HTR-8/SVneo (cell line): ENCODE results near the gene LEUTX.

ENCODE experiments used
- DNase-seq: peaks from one replicate; pipeline ENCODE4 v3.0.0; 2011; ENCODE audit warnings: low spot score, mixed read lengths; ENCODE audit not compliant: insufficient read length
- FAIRE-seq: peaks from 2 replicates; lab custom pipeline; 2011; peaks lifted over from hg19 to GRCh38; lab: Jason Lieb, UNC

Gene LEUTX

GRCh38 chr19:39818626-39819097 is 40.0 kb downstream of the LEUTX start:
- no peak for DNase-seq
- no peak for FAIRE-seq

DNA sequence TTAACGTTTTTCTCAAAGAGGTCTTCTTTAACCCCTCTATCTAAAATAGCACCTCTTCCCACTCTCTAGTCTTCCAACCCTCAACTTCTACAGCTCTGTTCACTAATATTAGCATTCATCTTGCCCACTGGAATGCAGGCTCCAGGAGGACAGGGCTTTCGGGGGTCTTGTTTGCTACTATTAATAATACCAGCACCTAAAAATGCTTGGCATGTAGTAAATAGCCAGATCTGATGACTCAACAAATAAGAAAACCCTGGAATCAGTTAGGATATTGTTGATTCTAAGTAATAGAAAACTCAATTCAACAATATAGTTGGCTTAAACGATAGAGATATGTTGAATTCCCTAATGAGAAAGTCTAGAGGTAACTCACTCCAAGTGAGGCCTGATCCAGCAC is 41.1 kb downstream of the LEUTX start:
- FAIRE-seq (no peak), DNase-seq (no peak)

- FAIRE-seq (no peak), DNase-seq (no peak)
Measured at GRCh38 chr19:39820696-39821095, 42.0 kb downstream of the LEUTX start.

- FAIRE-seq = no peak
- DNase-seq = no peak
Measured at GRCh38 chr19:39823686-39824085, 45.0 kb downstream of the LEUTX start.

GRCh38 chr19:39824143-39825092 is 45.8 kb downstream of the LEUTX start:
- DNase-seq (peak; percentile 69), FAIRE-seq (no peak)

GRCh38 chr19:39825093-39825463 is 46.4 kb downstream of the LEUTX start:
- FAIRE-seq (no peak), DNase-seq (no peak)

GRCh38 chr19:39825531-39826076 is 47.0 kb downstream of the LEUTX start:
- FAIRE-seq (no peak), DNase-seq (no peak)

DNA sequence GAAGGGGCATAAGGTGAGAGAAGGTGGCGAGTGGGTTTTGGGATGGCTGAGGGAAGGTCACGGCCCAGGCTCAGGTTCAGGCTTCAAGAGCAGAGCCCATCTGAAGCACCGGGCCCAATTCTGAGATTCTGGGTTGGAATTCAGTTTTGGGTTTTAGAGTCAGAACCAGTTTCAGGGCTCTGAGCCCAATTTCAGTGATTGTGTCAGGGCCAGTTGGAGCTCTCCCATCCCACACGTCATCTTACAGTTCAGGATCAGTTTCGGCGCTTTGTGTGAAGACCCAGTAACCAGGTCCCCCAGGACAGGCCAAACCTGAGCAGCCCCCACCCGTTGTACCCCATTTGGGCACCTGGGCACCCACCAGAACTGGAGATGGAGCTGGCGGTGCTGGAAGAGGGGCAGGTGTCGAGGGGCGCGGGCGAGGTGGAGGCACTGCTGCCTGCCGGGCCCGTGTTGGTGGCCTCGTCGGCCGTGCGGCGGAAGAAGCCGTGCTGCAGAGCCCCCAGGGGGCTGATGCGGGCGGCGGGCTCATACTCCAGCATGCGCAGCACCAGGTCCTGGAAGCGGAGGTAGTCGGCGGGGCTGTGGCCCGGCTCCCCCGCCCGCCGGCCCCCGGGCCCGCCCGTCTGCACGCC is 47.8 kb downstream of the LEUTX start:
- FAIRE-seq (no peak), DNase-seq (no peak)

- no peak for DNase-seq
- FAIRE-seq = no peak
Measured at GRCh38 chr19:39827216-39827615, 48.6 kb downstream of the LEUTX start.

- FAIRE-seq = no peak
- no peak for DNase-seq
Measured at GRCh38 chr19:39828015-39828653, 49.5 kb downstream of the LEUTX start.

- DNase-seq (no peak), FAIRE-seq (no peak)
Measured at GRCh38 chr19:39828654-39829032, 50.0 kb downstream of the LEUTX start.

- FAIRE-seq = no peak
- DNase-seq = no peak
Measured at GRCh38 chr19:39829702-39830275, 51.1 kb downstream of the LEUTX start.

GRCh38 chr19:39830406-39830805 is 51.8 kb downstream of the LEUTX start:
- no peak for DNase-seq

GRCh38 chr19:39830847-39831246 is 52.2 kb downstream of the LEUTX start:
- FAIRE-seq = no peak
- no peak for DNase-seq

More at GRCh38 chr19:39830406-39830805, 51.8 kb downstream of the LEUTX start:
- no peak for FAIRE-seq

- no peak for DNase-seq
- FAIRE-seq = no peak
Measured at GRCh38 chr19:39831679-39832078, 53.0 kb downstream of the LEUTX start.

DNA sequence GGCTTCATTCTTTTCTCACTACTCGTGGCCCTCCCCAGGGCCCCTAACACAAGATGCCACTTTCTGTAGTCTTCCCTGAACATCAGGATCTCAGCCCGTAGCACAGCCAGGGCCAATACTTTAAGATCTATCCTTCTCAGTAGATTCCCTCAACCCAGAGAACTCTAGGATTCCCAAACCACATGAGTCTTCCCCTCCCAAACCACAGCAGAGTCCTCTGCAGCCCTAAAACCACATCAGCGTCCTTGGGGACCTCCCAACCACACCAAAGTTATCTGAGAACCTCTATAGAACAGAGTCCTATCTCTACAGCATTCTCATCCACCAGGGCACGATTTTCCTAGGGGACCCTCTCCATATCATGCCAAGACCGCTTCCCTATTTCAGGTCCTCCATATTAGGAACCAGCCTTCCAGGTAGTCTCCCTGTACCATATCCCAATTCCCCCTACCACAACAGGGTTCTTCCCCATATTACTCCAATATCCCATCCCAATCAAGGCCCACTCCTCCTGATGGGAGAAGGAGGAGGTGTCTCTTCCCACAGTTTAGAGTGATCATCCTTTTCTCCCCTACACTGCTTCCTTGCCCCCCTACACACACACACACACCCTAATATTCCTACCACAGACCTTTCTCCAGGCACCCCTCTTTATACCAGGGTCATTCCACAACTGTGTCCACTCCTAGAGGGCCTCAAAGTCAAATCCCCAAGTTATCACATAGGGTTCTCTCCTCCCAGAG is 53.9 kb downstream of the LEUTX start:
- no peak for DNase-seq
- no peak for FAIRE-seq

GRCh38 chr19:39833160-39833463 is 54.5 kb downstream of the LEUTX start:
- FAIRE-seq = no peak
- no peak for DNase-seq

DNA sequence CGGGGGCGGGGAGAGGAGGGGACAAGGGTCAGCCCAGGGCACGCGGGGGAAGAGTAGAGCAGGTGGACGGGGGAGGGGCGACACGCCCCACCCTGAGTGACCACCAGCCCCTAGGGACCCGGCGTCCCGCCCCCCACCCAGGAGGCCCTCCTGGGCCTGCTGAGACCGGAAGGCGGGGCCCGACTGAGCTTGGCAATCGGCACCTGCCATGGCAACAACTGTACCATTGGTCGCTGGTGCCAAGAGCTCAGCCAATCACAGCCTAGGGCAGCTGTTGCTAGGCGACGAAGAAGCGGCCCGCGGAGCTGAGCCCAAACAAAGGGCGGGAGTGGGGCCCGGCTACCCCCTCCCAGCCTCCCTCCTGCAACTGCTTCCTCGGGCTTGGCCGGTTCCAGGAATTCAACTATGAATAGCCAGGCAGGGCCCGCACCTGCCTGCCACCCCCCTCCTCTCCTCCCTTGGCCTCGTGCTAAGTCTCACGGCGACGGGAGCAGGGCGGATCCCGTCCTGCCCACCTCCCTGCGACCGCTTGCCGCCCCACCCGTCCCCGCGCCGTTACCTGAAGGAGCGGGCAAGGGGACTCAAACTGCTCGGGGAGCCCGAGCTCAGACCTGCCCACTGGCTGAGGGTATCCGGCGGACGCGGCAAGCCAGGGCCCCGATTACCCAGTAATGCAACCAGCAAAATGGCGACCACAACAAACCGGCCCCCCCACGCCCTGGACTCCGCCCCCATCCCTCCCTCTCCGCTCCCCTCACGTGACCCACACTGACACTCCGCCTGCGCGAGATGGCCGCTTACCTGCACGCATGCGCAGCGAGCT is 55.0 kb downstream of the LEUTX start, which contains the start of gene DYRK1B:
Gene DYRK1B (minus strand): TSS at position 699 of the 823 bp plus-strand sequence. CDS start 2,295 bp downstream, outside the sequence.
- FAIRE-seq (peak; percentile 99), DNase-seq (peak; percentile 98)
